CD8-positive, alpha-beta memory T cell (primary cell): ENCODE measurements around the gene MTA1. TPM values are rescaled to one million over a fixed set of nuclear protein-coding genes. Genes with fewer than 3 reads are reported as not detected.

Experiments used
- CTCF ChIA-PET: fragments of 350-600 bp; sonication (Branson Sonifier 250); formaldehyde crosslinking; loops from one replicate; lab custom pipeline; 2021; ENCODE audit warnings: antibody characterized with exemption; lab: Charles Lee
- POLR2A ChIA-PET: fragments of 350-600 bp; sonication (Branson Sonifier 250); formaldehyde crosslinking; loops from one replicate; lab custom pipeline; 2021; ENCODE audit warnings: antibody characterized with exemption; lab: Charles Lee
- DNase-seq, 5 donors: peaks; one replicate each; pipeline versions ENCODE4 v3.0.0 to v3.0.0-alpha.2; 2020 to 2022; ENCODE audit warnings: mixed read lengths in 1 of 5
- H3K27ac ChIP-seq: one replicate; pipeline ENCODE4 v1.7.0; 2013; ENCODE audit warnings: low read depth, mild to moderate bottlenecking, low read length, moderate library complexity
- H3K27me3 ChIP-seq: 2 replicates; pipeline ENCODE4 v1.7.0; 2013; ENCODE audit warnings: low read length, mild to moderate bottlenecking; ENCODE audit not compliant: insufficient read depth, poor library complexity, severe bottlenecking
- H3K36me3 ChIP-seq: 2 replicates; pipeline ENCODE4 v1.7.0; 2013; ENCODE audit warnings: mild to moderate bottlenecking, low read length, moderate library complexity; ENCODE audit not compliant: insufficient read depth
- H3K4me1 ChIP-seq: 2 replicates; pipeline ENCODE4 v1.7.0; 2013; ENCODE audit warnings: mild to moderate bottlenecking, low read length, moderate library complexity; ENCODE audit not compliant: insufficient read depth
- H3K4me3 ChIP-seq: 2 replicates; pipeline ENCODE4 v1.7.0; 2013; ENCODE audit warnings: mild to moderate bottlenecking, low read length
- H3K9me3 ChIP-seq: 2 replicates; pipeline ENCODE4 v1.7.0; 2013; ENCODE audit warnings: mild to moderate bottlenecking, low read length
- H3K27ac Mint-ChIP-seq, 8 donors: one replicate each; pipeline ENCODE4 v1.8.0; 2020 to 2021; ENCODE audit warnings: mixed read lengths in 8 of 8, mild to moderate bottlenecking in 6 of 8, inconsistent platforms in 3 of 8, moderate library complexity in 3 of 8
- H3K27me3 Mint-ChIP-seq, 2 donors: one replicate each; pipeline ENCODE4 v1.8.0; 2020 to 2021; ENCODE audit warnings: mixed read lengths in 2 of 2, mild to moderate bottlenecking in 1 of 2, moderate library complexity in 1 of 2
- H3K36me3 Mint-ChIP-seq, 3 donors: one replicate each; pipeline ENCODE4 v1.8.0; 2020 to 2021; ENCODE audit warnings: mixed read lengths in 3 of 3, inconsistent platforms in 1 of 3, mild to moderate bottlenecking in 1 of 3
- H3K4me1 Mint-ChIP-seq, 3 donors: one replicate each; pipeline ENCODE4 v1.8.0; 2020 to 2021; ENCODE audit warnings: mixed read lengths in 3 of 3, inconsistent platforms in 1 of 3, mild to moderate bottlenecking in 1 of 3
- H3K4me3 Mint-ChIP-seq, 7 donors: one replicate each; pipeline ENCODE4 v1.8.0; 2020 to 2021; ENCODE audit warnings: mixed read lengths in 7 of 7, mild to moderate bottlenecking in 6 of 7, moderate library complexity in 4 of 7, inconsistent platforms in 2 of 7
- H3K9me3 Mint-ChIP-seq, 5 donors: one replicate each; pipeline ENCODE4 v1.8.0; 2020 to 2022; ENCODE audit warnings: mixed read lengths in 5 of 5, mild to moderate bottlenecking in 3 of 5, moderate library complexity in 2 of 5, inconsistent platforms in 1 of 5
- polyA plus RNA-seq: library from polyadenylated mRNA; unstranded; fragments of 300-500 nt; fragmentation: Illumina TruSeq; gene quantifications from one replicate; pipeline ENCODE4 v1.2.3, GENCODE V29; 2021
- total RNA-seq, 2 experiments: library from RNA; stranded (reverse); gene quantifications; one replicate each; pipeline ENCODE4 v1.2.3, GENCODE V29; 2021

The MTA1 gene
- total and polyA plus RNA-seq, 3 experiments from 2014 or later, result 6.1 to 129 (median 124) TPM

- Histone ChIP-seq H3K4me3 (no peak overlapping the region), H3K27me3 (no peaks in the 10 kb centered on the region), H3K4me1 (no peaks in the 10 kb centered on the region), H3K36me3 (no peaks in the 10 kb centered on the region), H3K27ac (no peak overlapping the region), H3K9me3 (no peaks in the 10 kb centered on the region)
- Mint-ChIP-seq H3K9me3 (no peaks in the 10 kb centered on the region), H3K4me1 (peaks cover 9 to 20% (median 17%) of the 10 kb centered on the region in 3 donors), H3K4me3 (no peak overlapping the region), H3K36me3 (peaks cover 0 to 9% (median 2%) of the 10 kb centered on the region in 3 donors), H3K27ac (no peak overlapping the region), H3K27me3 (no peaks in the 10 kb centered on the region)
- ChIA-PET POLR2A (no interaction called here), CTCF (interaction anchor here (2.2 kb wide), 1 partner anchor 45 kb away, joined by 4 read pairs; no protein-coding TSS in a partner anchor)
- DNase-seq, result no peak
Measured at GRCh38 chr14:105436402-105436801, 16.8 kb downstream of the MTA1 start.

GRCh38 chr14:105436891-105437722 is 17.5 kb downstream of the MTA1 start:
- H3K9me3 ChIP-seq, result no peaks in the 10 kb centered on the region
- no peak overlapping the region for H3K4me3 ChIP-seq
- no peaks in the 10 kb centered on the region for H3K27me3 ChIP-seq
- H3K36me3 Mint-ChIP-seq, result peaks cover 0 to 14% (median 4%) of the 10 kb centered on the region in 3 donors
- H3K27ac Mint-ChIP-seq, result no peak overlapping the region
- H3K9me3 Mint-ChIP-seq, result no peaks in the 10 kb centered on the region
- no peaks in the 10 kb centered on the region for H3K27me3 Mint-ChIP-seq
- no peaks in the 10 kb centered on the region for H3K36me3 ChIP-seq
- H3K27ac ChIP-seq, result no peak overlapping the region
- ChIA-PET POLR2A (no interaction called here), CTCF (interaction anchor here (1.3 kb wide), 1 partner anchor 33 kb away, joined by 4 read pairs; no protein-coding TSS in a partner anchor)
- peaks cover 12 to 24% (median 17%) of the 10 kb centered on the region in 3 donors for H3K4me1 Mint-ChIP-seq
- no peak for DNase-seq
- no peaks in the 10 kb centered on the region for H3K4me1 ChIP-seq
- H3K4me3 Mint-ChIP-seq, result no peak overlapping the region

- ChIA-PET CTCF (interaction anchor here (1.3 kb wide), 1 partner anchor 32 kb away, joined by 4 read pairs; no protein-coding TSS in a partner anchor), POLR2A (interaction anchor here (0.6 kb wide), 1 partner anchor 9 kb away, joined by 3 read pairs; no protein-coding TSS in a partner anchor)
- Mint-ChIP-seq H3K36me3 (peaks cover 0 to 21% (median 4%) of the 10 kb centered on the region in 3 donors), H3K27ac (no peak overlapping the region), H3K4me1 (peaks cover 12 to 24% (median 17%) of the 10 kb centered on the region in 3 donors), H3K9me3 (no peaks in the 10 kb centered on the region), H3K4me3 (no peak overlapping the region), H3K27me3 (no peaks in the 10 kb centered on the region)
- no peak for DNase-seq
- Histone ChIP-seq H3K4me3 (no peak overlapping the region), H3K36me3 (no peaks in the 10 kb centered on the region), H3K27ac (no peak overlapping the region), H3K4me1 (no peaks in the 10 kb centered on the region), H3K27me3 (no peaks in the 10 kb centered on the region), H3K9me3 (no peaks in the 10 kb centered on the region)
Measured at GRCh38 chr14:105437723-105438500, 18.3 kb downstream of the MTA1 start.

DNA sequence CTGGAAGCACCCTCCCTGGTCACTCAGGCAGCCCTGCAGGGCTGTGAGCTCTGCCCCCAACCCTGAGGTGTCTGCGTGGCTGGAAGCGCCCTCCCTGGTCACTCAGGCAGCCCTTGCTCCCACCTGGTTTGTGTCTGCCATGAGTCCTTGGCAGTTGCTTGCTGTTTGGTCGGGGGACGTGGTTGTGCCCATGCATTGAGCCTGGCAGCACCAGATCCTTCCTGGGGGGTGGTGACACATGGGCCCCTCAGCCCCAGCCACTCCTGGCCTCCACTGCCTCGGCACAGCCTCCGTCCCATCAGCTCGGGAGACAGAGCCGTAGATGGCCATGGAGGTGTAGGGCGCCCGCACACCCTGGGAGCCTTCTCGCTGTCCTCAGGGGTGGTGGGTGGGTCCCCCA is 19.6 kb downstream of the MTA1 start:
- Histone ChIP-seq H3K9me3 (no peaks in the 10 kb centered on the region), H3K36me3 (no peaks in the 10 kb centered on the region), H3K4me3 (no peak overlapping the region), H3K27ac (no peak overlapping the region), H3K27me3 (no peaks in the 10 kb centered on the region), H3K4me1 (no peaks in the 10 kb centered on the region)
- H3K36me3 Mint-ChIP-seq, result peaks cover 0 to 23% (median 4%) of the 10 kb centered on the region in 3 donors
- H3K4me3 Mint-ChIP-seq, result no peak overlapping the region
- no peak for DNase-seq
- H3K4me1 Mint-ChIP-seq, result peaks cover 12 to 20% (median 17%) of the 10 kb centered on the region in 3 donors
- ChIA-PET CTCF (no interaction called here), POLR2A (no interaction called here)
- no peaks in the 10 kb centered on the region for H3K9me3 Mint-ChIP-seq
- no peak overlapping the region for H3K27ac Mint-ChIP-seq
- H3K27me3 Mint-ChIP-seq, result no peaks in the 10 kb centered on the region

- ChIA-PET CTCF (no interaction called here), POLR2A (no interaction called here)
- Histone ChIP-seq H3K36me3 (no peaks in the 10 kb centered on the region), H3K4me3 (no peak overlapping the region), H3K27ac (no peak overlapping the region), H3K4me1 (no peaks in the 10 kb centered on the region), H3K27me3 (no peaks in the 10 kb centered on the region), H3K9me3 (no peaks in the 10 kb centered on the region)
- no peak for DNase-seq
- Mint-ChIP-seq H3K36me3 (peaks cover 0 to 23% (median 4%) of the 10 kb centered on the region in 3 donors), H3K27me3 (no peaks in the 10 kb centered on the region), H3K9me3 (no peaks in the 10 kb centered on the region), H3K4me3 (no peak overlapping the region), H3K27ac (no peak overlapping the region), H3K4me1 (peaks cover 10 to 17% (median 14%) of the 10 kb centered on the region in 3 donors)
Measured at GRCh38 chr14:105439710-105440553, 20.3 kb downstream of the MTA1 start.

- H3K4me3 Mint-ChIP-seq, result no peak overlapping the region
- H3K9me3 ChIP-seq, result no peaks in the 10 kb centered on the region
- H3K4me3 ChIP-seq, result no peak overlapping the region
- POLR2A ChIA-PET, result no interaction called here
- H3K9me3 Mint-ChIP-seq, result no peaks in the 10 kb centered on the region
- H3K27me3 ChIP-seq, result no peaks in the 10 kb centered on the region
- H3K36me3 ChIP-seq, result no peaks in the 10 kb centered on the region
- H3K27me3 Mint-ChIP-seq, result no peaks in the 10 kb centered on the region
- no peaks in the 10 kb centered on the region for H3K4me1 ChIP-seq
- H3K36me3 Mint-ChIP-seq, result peaks cover 0 to 22% (median 4%) of the 10 kb centered on the region in 3 donors
- H3K27ac Mint-ChIP-seq, result no peak overlapping the region
- CTCF ChIA-PET, result no interaction called here
- H3K4me1 Mint-ChIP-seq, result peaks cover 7 to 13% (median 8%) of the 10 kb centered on the region in 3 donors
- H3K27ac ChIP-seq, result no peak overlapping the region
- DNase-seq, result no peak
Measured at GRCh38 chr14:105440554-105440900, 20.9 kb downstream of the MTA1 start.

GRCh38 chr14:105440992-105441391 is 21.4 kb downstream of the MTA1 start:
- Mint-ChIP-seq H3K4me3 (no peak overlapping the region), H3K36me3 (peaks cover 0 to 20% (median 4%) of the 10 kb centered on the region in 3 donors), H3K9me3 (no peaks in the 10 kb centered on the region), H3K27ac (no peak overlapping the region), H3K4me1 (peaks cover 4 to 9% (median 6%) of the 10 kb centered on the region in 3 donors), H3K27me3 (no peaks in the 10 kb centered on the region)
- Histone ChIP-seq H3K4me3 (no peak overlapping the region), H3K36me3 (no peaks in the 10 kb centered on the region), H3K9me3 (no peaks in the 10 kb centered on the region), H3K27me3 (no peaks in the 10 kb centered on the region), H3K4me1 (no peaks in the 10 kb centered on the region), H3K27ac (no peak overlapping the region)
- no peak for DNase-seq
- ChIA-PET POLR2A (no interaction called here), CTCF (no interaction called here)
